HEK293 (cell line): ENCODE results near the gene FAM76A.

Experiments
- CTCF ChIA-PET: fragments of 350-600 bp; formaldehyde crosslinking; extraction: SDS; loops from one replicate; lab custom pipeline; 2021; ENCODE audit warnings: antibody characterized with exemption; lab: Yijun Ruan, JAX
- POLR2A ChIA-PET: fragments of 300-600 bp; formaldehyde crosslinking; extraction: SDS; loops from one replicate; lab custom pipeline; 2020; ENCODE audit warnings: antibody characterized with exemption, inconsistent platforms; lab: Yijun Ruan, JAX
- H3K27ac ChIP-seq: fragments of 200-500 bp; sonication (Bioruptor generic); 2 replicates; pipeline ENCODE4 v1.5.1; 2014; ENCODE audit warnings: low read depth, low read length, control low read depth, inconsistent platforms; ENCODE audit errors: extremely low read depth
- H3K36me3 ChIP-seq, 2 experiments: fragments of 200-500 bp in 1 of 2; sonication (Bioruptor generic) in 1 of 2; 1 replicate in 1 of 2; 2 replicates in 1 of 2; pipeline ENCODE4 v1.5.1; 2014 to 2017; ENCODE audit warnings: inconsistent platforms in 2 of 2, low read length in 2 of 2; ENCODE audit not compliant: control insufficient read depth in 2 of 2, insufficient read depth in 1 of 2
- H3K4me1 ChIP-seq: fragments of 200-500 bp; sonication (Bioruptor generic); 2 replicates; pipeline ENCODE4 v1.5.1; 2014; ENCODE audit warnings: mild to moderate bottlenecking, low read length, inconsistent platforms; ENCODE audit not compliant: control insufficient read depth, insufficient read depth
- H3K4me3 ChIP-seq: 2 replicates; pipeline ENCODE4 v1.5.1; 2011; ENCODE audit warnings: low read depth, mild to moderate bottlenecking, control low read depth, low read length, moderate library complexity
- H3K9me3 ChIP-seq: fragments of 200-500 bp; sonication (Bioruptor generic); 2 replicates; pipeline ENCODE4 v1.5.1; 2014; ENCODE audit warnings: low read depth, low read length, inconsistent platforms; ENCODE audit not compliant: control insufficient read depth, insufficient read depth
- BCL11B ChIP-seq: fragments of 450-650 bp; formaldehyde crosslinking; IDR thresholded peaks from 2 replicates; pipeline ENCODE4 v1.5.1; 2016; ENCODE audit warnings: low read depth, missing biosample characterization, missing genetic modification characterization
- GLIS2 ChIP-seq: fragments of 450-650 bp; formaldehyde crosslinking; IDR thresholded peaks from 2 replicates; pipeline ENCODE4 v1.5.1; 2016; ENCODE audit warnings: missing biosample characterization, missing genetic modification characterization
- HOXA7 ChIP-seq: sonication (generic); formaldehyde crosslinking; IDR thresholded peaks from 2 replicates; pipeline ENCODE4 v1.8.1; 2022; ENCODE audit warnings: missing genetic modification reagents, borderline replicate concordance
- HOXC10 ChIP-seq: sonication (generic); formaldehyde crosslinking; IDR thresholded peaks from 2 replicates; pipeline ENCODE4 v1.8.1; 2023; ENCODE audit warnings: mild to moderate bottlenecking, missing genetic modification reagents
- KLF1 ChIP-seq: fragments of 450-650 bp; formaldehyde crosslinking; IDR thresholded peaks from 2 replicates; pipeline ENCODE4 v1.5.1; 2016; ENCODE audit warnings: missing biosample characterization, missing genetic modification characterization
- KLF9 ChIP-seq: fragments of 450-650 bp; formaldehyde crosslinking; IDR thresholded peaks from 2 replicates; pipeline ENCODE4 v1.5.1; 2016; ENCODE audit warnings: missing biosample characterization, missing genetic modification characterization, low read depth
- OVOL3 ChIP-seq: fragments of 450-650 bp; formaldehyde crosslinking; IDR thresholded peaks from 2 replicates; pipeline ENCODE4 v1.5.1; 2016; ENCODE audit warnings: missing biosample characterization, missing genetic modification characterization
- PATZ1 ChIP-seq: fragments of 450-650 bp; formaldehyde crosslinking; IDR thresholded peaks from 2 replicates; pipeline ENCODE4 v1.5.1; 2016; ENCODE audit warnings: missing biosample characterization, missing genetic modification characterization
- PRDM10 ChIP-seq: fragments of 450-650 bp; formaldehyde crosslinking; IDR thresholded peaks from 2 replicates; pipeline ENCODE4 v1.5.1; 2016; ENCODE audit warnings: missing biosample characterization, missing genetic modification characterization
- TRIM28 ChIP-seq: IDR thresholded peaks from 2 replicates; pipeline ENCODE4 v1.6.1; 2011; ENCODE audit warnings: low read length, control low read depth, borderline replicate concordance
- ZBTB11 ChIP-seq: fragments of 450-650 bp; formaldehyde crosslinking; conservative IDR thresholded peaks from 2 replicates; pipeline ENCODE4 v1.5.1; 2016; ENCODE audit warnings: low read depth, missing biosample characterization, missing genetic modification characterization
- ZBTB21 ChIP-seq: fragments of 450-650 bp; formaldehyde crosslinking; IDR thresholded peaks from 2 replicates; pipeline ENCODE4 v1.5.1; 2017; ENCODE audit warnings: missing biosample characterization, missing genetic modification characterization
- ZBTB44 ChIP-seq: fragments of 450-650 bp; IDR thresholded peaks from 2 replicates; pipeline ENCODE4 v1.5.1; 2018; ENCODE audit warnings: missing biosample characterization, mild to moderate bottlenecking, missing genetic modification characterization
- ZNF138 ChIP-seq: fragments of 450-650 bp; formaldehyde crosslinking; IDR thresholded peaks from 2 replicates; pipeline ENCODE4 v1.5.1; 2016; ENCODE audit warnings: missing biosample characterization, missing genetic modification characterization, borderline replicate concordance
- ZNF140 ChIP-seq: fragments of 450-650 bp; formaldehyde crosslinking; IDR thresholded peaks from 2 replicates; pipeline ENCODE4 v1.5.1; 2016; ENCODE audit warnings: missing biosample characterization, missing genetic modification characterization
- ZNF157 ChIP-seq: fragments of 450-650 bp; formaldehyde crosslinking; IDR thresholded peaks from 2 replicates; pipeline ENCODE4 v1.5.1; 2016; ENCODE audit warnings: missing biosample characterization, missing genetic modification characterization
- ZNF169 ChIP-seq: fragments of 450-650 bp; formaldehyde crosslinking; IDR thresholded peaks from 2 replicates; pipeline ENCODE4 v1.5.1; 2016; ENCODE audit warnings: missing biosample characterization, missing genetic modification characterization
- ZNF239 ChIP-seq: fragments of 450-650 bp; formaldehyde crosslinking; IDR thresholded peaks from 2 replicates; pipeline ENCODE4 v1.5.1; 2016; ENCODE audit warnings: missing biosample characterization, missing genetic modification characterization
- ZNF24 ChIP-seq: fragments of 450-650 bp; formaldehyde crosslinking; IDR thresholded peaks from 2 replicates; pipeline ENCODE4 v1.5.1; 2016; ENCODE audit warnings: missing biosample characterization, missing genetic modification characterization
- ZNF248 ChIP-seq: fragments of 450-650 bp; formaldehyde crosslinking; IDR thresholded peaks from 2 replicates; pipeline ENCODE4 v1.5.1; 2017; ENCODE audit warnings: missing biosample characterization, missing genetic modification characterization
- ZNF311 ChIP-seq: fragments of 450-650 bp; formaldehyde crosslinking; IDR thresholded peaks from 2 replicates; pipeline ENCODE4 v1.5.1; 2017; ENCODE audit warnings: missing biosample characterization, missing genetic modification characterization, borderline replicate concordance
- ZNF530 ChIP-seq: fragments of 450-650 bp; formaldehyde crosslinking; IDR thresholded peaks from 2 replicates; pipeline ENCODE4 v1.5.1; 2016; ENCODE audit warnings: low read depth, missing biosample characterization, missing genetic modification characterization
- ZNF544 ChIP-seq: fragments of 450-650 bp; formaldehyde crosslinking; IDR thresholded peaks from 2 replicates; pipeline ENCODE4 v1.5.0; 2017; ENCODE audit warnings: missing biosample characterization, missing genetic modification characterization
- ZNF558 ChIP-seq: fragments of 450-650 bp; formaldehyde crosslinking; IDR thresholded peaks from 2 replicates; pipeline ENCODE4 v1.5.1; 2016; ENCODE audit warnings: missing biosample characterization, missing genetic modification characterization
- ZNF596 ChIP-seq: fragments of 450-650 bp; IDR thresholded peaks from 2 replicates; pipeline ENCODE4 v1.5.0; 2018; ENCODE audit warnings: missing biosample characterization, mild to moderate bottlenecking, missing genetic modification characterization, moderate library complexity
- ZNF621 ChIP-seq: fragments of 450-650 bp; formaldehyde crosslinking; IDR thresholded peaks from 2 replicates; pipeline ENCODE4 v1.5.1; 2017; ENCODE audit warnings: missing biosample characterization, missing genetic modification characterization
- ZSCAN23 ChIP-seq: fragments of 450-650 bp; formaldehyde crosslinking; IDR thresholded peaks from 2 replicates; pipeline ENCODE4 v1.5.1; 2016; ENCODE audit warnings: missing biosample characterization, missing genetic modification characterization

FAM76A gene

GRCh38 chr1:27726173-27727044 is 648 bp downstream of the FAM76A start (continued):
- TF ChIP-seq PATZ1 (tag by site-specific recombination) (peak; percentile 34), ZNF157 (tag by site-specific recombination) (no peak), ZBTB44 (tag by site-specific recombination) (no peak), ZNF248 (tag by site-specific recombination) (no peak), OVOL3 (tag by site-specific recombination) (no peak), ZNF558 (tag by site-specific recombination) (no peak), ZNF544 (tag by site-specific recombination) (no peak), ZNF621 (tag by site-specific recombination) (no peak), ZBTB21 (tag by site-specific recombination) (no peak), KLF9 (tag by site-specific recombination) (peak; percentile 81), ZNF311 (tag by site-specific recombination) (no peak), HOXC10 (CRISPR knock-in tag) (no peak), BCL11B (tag by site-specific recombination) (no peak), ZNF138 (tag by site-specific recombination) (no peak), KLF1 (tag by site-specific recombination) (peak; percentile 76; the same call in 1 of the 2 replicates), GLIS2 (tag by site-specific recombination) (peak; percentile 99), ZSCAN23 (tag by site-specific recombination) (no peak), ZNF140 (tag by site-specific recombination) (no peak)

GRCh38 chr1:27727126-27727525 is 1.4 kb downstream of the FAM76A start:
- peaks cover 11 to 14% of the 10 kb centered on the region in 2 experiments; a peak in 2 of 3 replicates for H3K36me3 ChIP-seq
- no peak overlapping the region for H3K27ac ChIP-seq
- peaks cover 7% of the 10 kb centered on the region for H3K4me1 ChIP-seq
- ChIA-PET POLR2A (interaction anchor here (0.6 to 0.7 kb wide), 2 partner anchors 30 to 63 kb away, joined by 4 to 5 read pairs; no protein-coding TSS in a partner anchor), CTCF (interaction anchor here (1.4 kb wide), 1 partner anchor 46 kb away, joined by 4 read pairs; the partner anchor contains the start of gene STX12)
- no peaks in the 10 kb centered on the region for H3K9me3 ChIP-seq
- H3K4me3 ChIP-seq: no peak overlapping the region
- TF ChIP-seq TRIM28 (no peak), ZNF169 (tag by site-specific recombination) (no peak), ZNF530 (tag by site-specific recombination) (no peak), ZNF24 (tag by site-specific recombination) (no peak), HOXA7 (CRISPR knock-in tag) (no peak), PRDM10 (tag by site-specific recombination) (no peak), ZBTB21 (tag by site-specific recombination) (no peak), ZNF596 (tag by site-specific recombination) (no peak), ZNF239 (tag by site-specific recombination) (no peak), ZBTB11 (no peak)
